Astrocyte of the cerebellum (primary cell): ENCODE data around the gene SIMC1.

Experiments used
- DNase-seq: peaks from one replicate; pipeline ENCODE4 v3.0.0-alpha.2; 2011; ENCODE audit warnings: low read depth
- H3K4me3 ChIP-seq: 2 replicates; pipeline ENCODE4 v1.5.1; 2011; ENCODE audit warnings: mild to moderate bottlenecking, low read depth, low read length, moderate library complexity
- in situ Hi-C: cut with HindIII; loops from 2 replicates; pipeline ENCODE4 v1.10.0; 2017; ENCODE audit warnings: low sequenced_read_pairs
- TF ChIP-seq, protein P1 (sequence below): IDR thresholded peaks from 2 replicates; pipeline ENCODE4 v1.5.1; 2012; ENCODE audit warnings: low read length, low read depth, moderate library complexity, mild to moderate bottlenecking; ENCODE audit errors: missing control alignments

Gene SIMC1

GRCh38 chr5:176388003-176388443, 149.8 kb downstream of the SIMC1 start:
- in situ Hi-C loops = no loop called here
- no peak for DNase-seq
- H3K4me3 ChIP-seq = peak overlapping the region; percentile 95
- TF ChIP-seq, protein P1, sequence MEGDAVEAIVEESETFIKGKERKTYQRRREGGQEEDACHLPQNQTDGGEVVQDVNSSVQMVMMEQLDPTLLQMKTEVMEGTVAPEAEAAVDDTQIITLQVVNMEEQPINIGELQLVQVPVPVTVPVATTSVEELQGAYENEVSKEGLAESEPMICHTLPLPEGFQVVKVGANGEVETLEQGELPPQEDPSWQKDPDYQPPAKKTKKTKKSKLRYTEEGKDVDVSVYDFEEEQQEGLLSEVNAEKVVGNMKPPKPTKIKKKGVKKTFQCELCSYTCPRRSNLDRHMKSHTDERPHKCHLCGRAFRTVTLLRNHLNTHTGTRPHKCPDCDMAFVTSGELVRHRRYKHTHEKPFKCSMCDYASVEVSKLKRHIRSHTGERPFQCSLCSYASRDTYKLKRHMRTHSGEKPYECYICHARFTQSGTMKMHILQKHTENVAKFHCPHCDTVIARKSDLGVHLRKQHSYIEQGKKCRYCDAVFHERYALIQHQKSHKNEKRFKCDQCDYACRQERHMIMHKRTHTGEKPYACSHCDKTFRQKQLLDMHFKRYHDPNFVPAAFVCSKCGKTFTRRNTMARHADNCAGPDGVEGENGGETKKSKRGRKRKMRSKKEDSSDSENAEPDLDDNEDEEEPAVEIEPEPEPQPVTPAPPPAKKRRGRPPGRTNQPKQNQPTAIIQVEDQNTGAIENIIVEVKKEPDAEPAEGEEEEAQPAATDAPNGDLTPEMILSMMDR = no peak

DNA sequence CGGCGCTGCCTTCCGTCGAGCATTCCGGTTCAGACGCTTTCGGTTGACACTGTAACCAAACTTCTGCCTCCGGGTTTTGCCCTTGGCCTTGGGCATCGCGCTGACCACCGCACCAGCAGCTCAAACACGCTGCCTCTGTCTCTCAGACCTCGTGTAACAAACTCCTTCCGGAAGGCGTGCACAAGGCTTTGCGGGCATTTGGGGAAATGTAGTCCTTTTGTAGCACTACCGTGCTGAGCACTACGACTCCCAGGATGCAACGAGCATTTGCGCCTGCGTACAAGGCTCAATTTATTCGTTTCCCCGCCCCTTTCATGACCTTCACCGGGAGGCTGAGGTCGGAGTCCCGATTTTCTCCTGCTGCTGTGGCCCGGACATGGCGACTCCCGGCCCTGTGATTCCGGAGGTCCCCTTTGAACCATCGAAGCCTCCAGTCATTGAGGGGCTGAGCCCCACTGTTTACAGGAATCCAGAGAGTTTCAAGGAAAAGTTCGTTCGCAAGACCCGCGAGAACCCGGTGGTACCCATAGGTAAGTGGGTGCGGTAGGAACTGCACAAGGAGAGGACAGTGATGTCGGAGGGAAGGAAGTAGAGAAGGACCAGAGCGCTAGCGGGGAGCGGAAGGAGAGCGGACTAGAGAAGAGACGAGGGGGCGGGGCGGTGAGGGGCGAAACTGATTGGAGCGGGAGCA, 150.4 kb downstream of the SIMC1 start, which contains the start of the genes HIGD2A and NOP16:
Gene HIGD2A (plus strand): TSS at position 308 of the 691 bp plus-strand sequence. CDS start 69 bp downstream, at position 377.
Gene NOP16 (minus strand): TSS at position 155 of the 691 bp plus-strand sequence. CDS start 59 bp downstream, at position 96.
- DNase-seq = peak; percentile 97
- TF ChIP-seq, protein P1 = no peak
- H3K4me3 ChIP-seq = peak within 1 kb of the TSS; percentile 95
- in situ Hi-C loops = no loop called here

DNA sequence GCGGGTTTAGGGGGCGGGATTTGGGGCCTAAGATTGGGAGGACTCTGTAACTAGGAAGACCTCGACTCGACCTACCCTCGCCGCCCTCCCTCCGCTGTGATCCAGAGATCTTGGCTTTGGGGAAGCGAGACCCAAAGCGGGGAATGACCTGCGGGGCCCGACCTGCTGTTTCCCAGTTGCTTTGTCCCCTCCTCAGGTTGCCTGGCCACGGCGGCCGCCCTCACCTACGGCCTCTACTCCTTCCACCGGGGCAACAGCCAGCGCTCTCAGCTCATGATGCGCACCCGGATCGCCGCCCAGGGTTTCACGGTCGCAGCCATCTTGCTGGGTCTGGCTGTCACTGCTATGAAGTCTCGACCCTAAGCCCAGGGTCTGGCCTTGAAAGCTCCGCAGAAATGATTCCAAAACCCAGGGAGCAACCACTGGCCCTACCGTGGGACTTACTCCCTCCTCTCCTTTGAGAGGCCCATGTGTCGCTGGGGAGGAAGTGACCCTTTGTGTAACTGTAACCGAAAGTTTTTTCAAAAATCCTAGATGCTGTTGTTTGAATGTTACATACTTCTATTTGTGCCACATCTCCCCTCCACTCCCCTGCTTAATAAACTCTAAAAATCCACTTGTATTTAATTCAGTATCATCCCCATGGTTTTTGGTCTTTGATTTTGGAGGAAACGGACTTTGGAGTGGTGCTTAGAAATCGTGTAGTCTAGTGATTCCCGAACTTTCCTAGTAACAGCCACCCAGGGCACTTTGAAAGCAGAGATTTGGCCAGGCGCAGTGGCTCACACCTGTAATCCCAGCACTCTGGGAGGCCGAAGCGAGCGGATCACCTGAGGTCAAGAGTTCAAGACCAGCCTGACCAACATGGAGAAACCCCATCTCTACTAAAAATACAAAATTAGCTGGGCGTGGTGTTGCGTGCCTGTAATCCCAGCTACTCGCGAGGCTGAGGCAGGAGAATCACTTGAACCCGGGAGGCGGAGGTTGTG, 151.2 kb downstream of the SIMC1 start:
- TF ChIP-seq, protein P1 = no peak
- in situ Hi-C loops = no loop called here
- no peak for DNase-seq
- H3K4me3 ChIP-seq = peak overlapping the region; percentile 95

DNA sequence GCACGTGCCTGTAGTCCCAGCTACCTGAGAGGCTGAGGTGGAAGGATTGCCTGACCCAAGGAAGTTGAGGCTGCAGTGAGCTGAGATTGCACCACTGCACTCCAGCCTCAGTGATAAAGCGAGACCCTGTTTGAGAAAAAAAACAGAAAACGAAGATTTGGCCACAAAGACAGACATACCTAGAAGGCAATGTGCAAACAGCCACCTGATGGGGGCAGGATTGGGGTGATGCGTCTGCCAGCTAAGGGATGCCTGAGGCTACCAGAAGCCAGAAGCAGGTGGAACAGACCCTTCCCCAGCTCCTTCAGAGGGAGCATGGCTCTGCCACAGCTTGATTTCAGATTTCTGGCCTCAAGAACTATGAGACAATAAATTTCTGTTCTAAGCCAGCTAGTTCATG, 153.3 kb downstream of the SIMC1 start:
- in situ Hi-C loops = no loop called here
- no peak overlapping the region for H3K4me3 ChIP-seq
- TF ChIP-seq, protein P1 = no peak
- no peak for DNase-seq

DNA sequence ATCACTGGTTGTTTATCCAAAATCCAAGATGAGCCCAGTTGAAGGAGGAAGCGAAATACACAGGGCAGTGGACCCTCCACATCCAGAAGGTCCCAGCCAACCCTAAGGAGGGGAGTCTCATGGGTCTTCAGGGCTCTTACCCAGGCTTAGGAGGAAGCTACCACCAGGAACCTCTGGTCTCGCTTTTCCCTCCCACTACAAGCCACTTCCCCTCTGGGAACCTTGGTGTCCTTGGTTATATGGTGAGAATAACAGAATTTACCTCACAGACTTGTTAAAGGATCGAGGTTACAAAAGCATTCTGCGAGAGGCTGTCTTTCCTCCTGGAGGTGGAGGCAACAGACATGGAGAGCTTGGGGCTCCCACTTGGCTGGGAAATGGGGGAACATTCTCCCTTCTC, 153.8 kb downstream of the SIMC1 start:
- H3K4me3 ChIP-seq = no peak overlapping the region
- TF ChIP-seq, protein P1 = no peak
- no peak for DNase-seq
- in situ Hi-C loops = no loop called here

GRCh38 chr5:176392526-176392925, 154.3 kb downstream of the SIMC1 start:
- in situ Hi-C loops = no loop called here
- TF ChIP-seq, protein P1 = no peak
- no peak overlapping the region for H3K4me3 ChIP-seq
- DNase-seq = no peak
